Measurements from ENCODE around the gene CCNG2. TPM values are rescaled to one million over a fixed set of nuclear protein-coding genes. Genes with fewer than 3 reads are reported as not detected.

CCNG2 gene
- total and polyA plus RNA-seq, 2 of the 4 experiments (the other 2 are of a cell fraction): 11.3 to 14.9 TPM

GRCh38 chr4:77145842-77146185, 11.2 kb upstream of the CCNG2 start:
- H3K27ac ChIP-seq (ENCODE audit: insufficient read depth, low read length): no peak overlapping the region

More at GRCh38 chr4:77145842-77146185, 11.2 kb upstream of the CCNG2 start:
- ChIA-PET CTCF (no interaction called here), POLR2A (ENCODE audit: unreplicated experiment) (interaction anchor here (0.6 kb wide), 1 partner anchor 1982 kb away, joined by 3 read pairs; no protein-coding TSS in a partner anchor)
- intact Hi-C loops (cut with micrococcal nuclease): no loop called here
- Histone ChIP-seq H3K9me3 (ENCODE audit: control insufficient read depth, insufficient read depth, low read length) (no peaks in the 10 kb centered on the region), H3K9ac (ENCODE audit: low read depth, low read length) (no peak overlapping the region), H3K27me3 (ENCODE audit: control insufficient read depth, insufficient read depth, low read length) (peaks cover 7% of the 10 kb centered on the region), H4K20me1 (ENCODE audit: insufficient read depth, low read length) (no peaks in the 10 kb centered on the region), H2AK9ac (replicated peaks; ENCODE audit: low read depth, low read length, poor library complexity) (no peak overlapping the region), H3K56ac (ENCODE audit: extremely low read depth, insufficient read depth, low read length) (no peak overlapping the region), H4K8ac (ENCODE audit: low read depth in 2 of 2, low read length in 2 of 2) (no peak overlapping the region), H3K23ac (ENCODE audit: low read depth, low read length) (no peak overlapping the region), H4K91ac (ENCODE audit: insufficient read depth, low read depth, low read length) (no peak overlapping the region), H3K36me3 (ENCODE audit: control insufficient read depth, insufficient read depth, low read length) (no peaks in the 10 kb centered on the region), H3K4me2 (ENCODE audit: low read depth, low read length) (no peak overlapping the region), H3K18ac (ENCODE audit: low read depth, low read length) (no peak overlapping the region), H4K5ac (ENCODE audit: low read depth, low read length) (no peak overlapping the region), H3K14ac (replicated peaks; ENCODE audit: low read depth, low read length) (no peak overlapping the region), H2AK5ac (ENCODE audit: low read depth, low read length) (no peak overlapping the region), H2BK15ac (ENCODE audit: low read depth, low read length) (no peak overlapping the region), H2AFZ (replicated peaks; ENCODE audit: low read length, poor library complexity) (no peak overlapping the region), H3K4ac (ENCODE audit: low read depth, low read length) (no peak overlapping the region), H3K9me1 (ENCODE audit: insufficient read depth, low read length) (no peaks in the 10 kb centered on the region), H3K79me1 (ENCODE audit: low read depth in 1 of 2, low read length in 2 of 2) (no peaks in the 10 kb centered on the region), H2BK120ac (ENCODE audit: low read depth, low read length) (no peak overlapping the region), H3K4me3 (ENCODE audit: insufficient read depth, low read depth, low read length) (no peak overlapping the region), H2BK20ac (ENCODE audit: low read depth, low read length) (no peak overlapping the region), H2BK5ac (ENCODE audit: low read depth, low read length, poor library complexity, severe bottlenecking) (no peak overlapping the region), H3K4me1 (ENCODE audit: control insufficient read depth, insufficient read depth, low read length) (no peaks in the 10 kb centered on the region)
- WGBS, 2 experiments (ENCODE audit: extremely low coverage in 2 of 2, insufficient read length in 1 of 2): no CpG with 5 or more reads among the region's 1 CpG
- no TSS peak for BruUV-seq (replicated peaks)
- ATAC-seq (ENCODE audit: low read depth) (no peak), DNase-seq (no peak)
- in situ Hi-C loops (cut with MboI; ENCODE audit: low sequenced_read_pairs): no loop called here
- dilution Hi-C loops (cut with HindIII; ENCODE audit: low sequenced_read_pairs, unreplicated experiment): no loop called here
- TF ChIP-seq FOS (IDR thresholded peaks at IDR 0.05; ENCODE audit: low read depth, low read length): no peak
- no peak for TF ChIP-seq NFE2L2 (IDR thresholded peaks at IDR 0.05; ENCODE audit: low read depth, low read length)

Data from IMR-90 (cell line).